ENCODE measurements around the gene FGD2.

GRCh38 chr6:37033819-37034795 lies 28.7 kb downstream of the FGD2 start:
- TF ChIP-seq POLR2A (IDR thresholded peaks at IDR 0.05): no peak
- TF ChIP-seq CTCF (IDR thresholded peaks at IDR 0.05): no peak
- TF ChIP-seq POLR2AphosphoS5 (IDR thresholded peaks at IDR 0.05): no peak

Data from prostate gland (tissue), 2 donors.